GM21447 (cell line): Measurements from ENCODE around the gene TRAPPC14.

Experiments
- ATAC-seq: cut with Tn5 transposase; IDR thresholded peaks from one replicate; pipeline ENCODE4 v1.9.1; 2021; ENCODE audit not compliant: unreplicated experiment

Gene TRAPPC14

DNA sequence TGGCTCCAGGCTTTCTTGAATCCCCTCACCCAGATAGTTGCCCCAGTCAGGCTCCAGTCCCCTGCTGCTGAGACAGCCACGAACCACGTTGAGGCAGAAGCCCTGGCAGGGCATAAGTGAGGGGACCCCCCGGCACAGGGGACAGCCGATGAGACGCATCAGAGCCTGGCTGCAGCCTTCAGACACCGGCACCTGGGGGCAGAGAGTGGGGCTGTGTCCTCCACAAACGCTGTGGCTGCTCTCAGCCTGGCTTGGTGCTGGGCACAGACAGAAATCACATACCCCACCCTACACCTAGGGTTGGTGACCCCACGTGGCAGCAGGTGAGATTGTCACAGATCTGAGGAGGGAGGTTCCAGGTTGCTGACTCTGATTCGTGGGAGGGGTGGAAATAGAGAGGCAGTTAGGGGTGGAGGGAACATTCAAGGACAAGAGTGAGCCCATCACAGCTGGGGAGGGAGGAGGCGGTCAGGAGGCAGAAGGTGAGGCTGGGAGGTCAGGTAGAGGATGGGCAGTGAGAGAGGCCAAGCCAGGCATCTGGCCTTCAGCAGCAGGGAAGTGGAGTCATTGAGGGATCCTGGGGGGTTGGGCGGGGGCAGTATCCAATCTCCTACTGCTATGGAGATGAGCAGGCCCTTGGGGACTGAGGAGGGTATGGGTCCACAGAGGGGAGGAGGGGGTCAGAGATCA, 15.4 kb upstream of the TRAPPC14 start:
- no peak for ATAC-seq

GRCh38 chr7:100171840-100172239, 13.3 kb upstream of the TRAPPC14 start:
- ATAC-seq: no peak

- ATAC-seq: no peak
Observed at GRCh38 chr7:100171087-100171681, 12.7 kb upstream of the TRAPPC14 start.

DNA sequence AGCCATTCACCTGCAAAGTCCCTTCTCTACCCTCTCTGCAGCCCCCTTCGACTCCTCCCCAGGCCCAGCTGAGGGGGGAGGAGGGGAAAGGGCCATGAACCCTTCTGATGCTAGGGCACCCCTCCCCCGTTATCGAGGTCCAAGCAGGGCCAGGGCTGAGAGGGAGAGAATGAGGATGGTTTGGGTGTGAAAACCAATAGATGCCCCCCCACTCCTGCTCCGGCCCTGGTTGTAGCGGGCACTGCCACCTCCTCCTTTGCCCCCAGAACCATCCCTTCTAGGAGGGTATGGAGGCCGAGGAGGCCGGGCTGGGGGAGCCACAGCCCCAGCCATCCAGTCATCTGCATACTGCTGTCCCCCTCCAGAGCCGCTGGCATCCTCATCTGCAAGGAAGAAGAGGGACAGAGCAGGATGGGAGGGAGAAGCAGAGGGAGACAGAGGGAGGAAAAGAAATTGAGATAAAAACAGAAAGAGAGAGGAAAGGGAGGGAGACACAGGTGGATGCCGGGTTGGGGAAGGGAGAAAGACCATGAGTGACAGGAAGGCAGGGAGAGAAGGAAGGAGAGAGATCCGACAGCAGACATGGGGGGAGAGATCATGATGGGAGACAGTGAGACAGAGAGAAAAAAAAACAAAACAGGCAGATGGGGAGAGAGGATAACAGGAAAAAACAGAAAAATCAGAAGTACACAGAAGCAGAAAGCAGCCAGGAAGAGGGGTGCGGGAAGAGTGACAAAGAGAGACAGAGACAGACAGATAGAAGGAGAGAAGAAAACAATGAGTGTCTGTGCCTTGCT, 11.8 kb upstream of the TRAPPC14 start:
- no peak for ATAC-seq

GRCh38 chr7:100169147-100169850, 10.8 kb upstream of the TRAPPC14 start:
- no peak for ATAC-seq

DNA sequence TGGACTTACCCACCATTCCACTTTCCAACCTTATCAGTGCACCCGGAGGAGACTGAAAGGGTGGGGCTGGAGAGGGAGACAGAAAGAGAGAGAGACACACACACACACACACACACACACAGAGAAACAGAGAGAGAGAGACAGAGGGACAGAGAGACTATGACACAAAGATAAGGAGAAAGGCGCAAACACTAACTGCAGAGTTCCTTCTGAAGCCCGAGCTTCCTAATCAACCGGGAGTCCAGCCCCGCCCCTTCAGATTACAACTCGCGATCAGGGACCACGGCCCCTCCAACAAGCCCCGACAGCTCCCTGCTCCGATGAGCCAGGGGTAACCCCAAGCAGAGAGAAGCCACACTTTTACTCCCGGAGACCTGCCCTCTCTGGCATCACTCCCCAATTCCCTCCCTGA, 9.4 kb upstream of the TRAPPC14 start:
- ATAC-seq: no peak

DNA sequence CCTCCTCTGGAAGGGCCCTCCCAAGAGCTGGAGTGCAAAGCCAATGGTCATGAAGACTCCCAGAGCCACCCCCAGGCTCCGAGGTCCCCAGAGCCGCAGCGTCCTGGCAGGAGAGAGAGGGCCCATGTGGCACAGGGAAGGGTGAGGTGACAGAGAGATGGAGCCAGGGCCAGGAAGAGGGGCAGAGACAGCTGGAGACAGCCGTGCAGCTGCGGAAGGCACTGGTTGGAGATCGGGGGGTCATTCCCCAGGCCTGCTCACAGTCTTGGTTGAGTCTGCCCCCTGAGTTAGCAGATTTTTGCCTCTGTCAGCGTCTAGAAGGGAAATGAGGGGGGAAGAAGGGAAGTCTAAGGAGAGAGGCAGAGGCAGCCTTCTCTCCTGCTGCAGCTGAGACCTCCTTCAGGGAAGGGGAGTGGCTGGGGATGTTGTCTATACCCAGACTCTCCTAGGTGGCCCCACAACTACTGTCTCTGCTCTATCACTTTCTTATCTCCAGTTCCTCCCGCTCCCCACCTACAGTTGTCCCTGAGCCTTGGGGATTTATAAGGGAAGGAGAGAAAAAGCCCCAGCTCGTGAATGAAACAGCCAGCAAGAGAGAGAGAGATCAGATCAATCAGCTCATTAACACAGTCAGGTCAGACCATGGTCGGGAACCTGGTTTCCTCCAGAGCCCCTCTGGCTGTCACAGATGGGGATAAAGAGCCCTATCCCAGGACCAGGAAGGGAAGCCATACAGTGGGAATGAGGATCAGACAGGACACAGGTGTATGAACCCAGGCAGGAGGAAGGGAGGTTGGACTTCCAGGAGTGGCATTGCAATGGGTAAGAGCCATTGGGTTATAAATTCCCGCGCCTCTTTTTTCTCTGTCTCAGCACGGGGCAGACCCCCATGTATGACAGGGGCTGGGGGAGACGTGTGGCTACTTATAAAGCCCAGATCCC, 8.7 kb upstream of the TRAPPC14 start:
- ATAC-seq: no peak

GRCh38 chr7:100166317-100166940, 7.9 kb upstream of the TRAPPC14 start:
- ATAC-seq: no peak

DNA sequence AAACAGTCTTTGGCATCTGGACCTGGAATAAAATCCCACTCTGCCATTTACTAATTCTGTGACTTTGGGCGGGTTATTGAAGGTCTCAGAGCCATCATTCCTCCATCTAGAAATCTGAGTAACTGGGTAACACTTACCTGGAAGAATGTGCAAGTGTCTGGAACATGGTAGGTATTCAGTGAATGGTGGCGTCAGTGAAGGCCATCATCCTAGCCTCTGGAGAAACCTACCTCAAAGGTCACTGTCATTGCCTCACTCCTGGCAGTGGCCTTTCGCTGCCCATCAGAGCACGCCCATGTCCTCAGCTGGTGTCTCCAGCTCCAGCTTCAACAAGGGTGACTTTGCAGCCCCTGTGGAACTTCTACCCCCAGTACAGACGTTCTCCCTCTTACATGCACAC, 5.3 kb upstream of the TRAPPC14 start:
- no peak for ATAC-seq

DNA sequence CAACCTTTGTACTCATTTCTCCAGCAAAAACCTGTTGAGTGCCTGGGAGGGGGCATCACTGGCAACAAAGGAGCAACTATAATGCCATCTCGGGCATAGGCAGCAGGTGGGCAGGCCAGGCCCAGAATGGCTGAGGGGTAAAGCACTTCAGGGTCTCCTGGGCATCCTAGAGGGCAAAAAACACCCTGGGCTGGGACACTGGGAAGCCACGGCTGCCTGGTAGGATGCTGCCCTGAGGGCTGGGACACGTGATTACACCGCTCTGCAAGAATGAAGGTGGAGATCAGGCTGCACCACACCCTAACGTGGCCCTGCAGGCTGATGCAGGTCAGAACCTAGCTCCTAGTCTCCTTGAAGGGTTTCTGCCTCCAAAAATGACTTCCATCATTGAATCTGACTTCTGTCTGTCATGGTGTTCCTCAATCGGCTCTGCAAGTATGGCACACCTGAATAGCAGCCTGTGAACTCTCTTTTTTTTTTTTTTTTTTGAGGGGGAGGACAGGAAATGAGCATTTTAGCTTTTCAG, 4.5 kb upstream of the TRAPPC14 start:
- no peak for ATAC-seq

- no peak for ATAC-seq
Observed at GRCh38 chr7:100160067-100160466, 1.5 kb upstream of the TRAPPC14 start.

DNA sequence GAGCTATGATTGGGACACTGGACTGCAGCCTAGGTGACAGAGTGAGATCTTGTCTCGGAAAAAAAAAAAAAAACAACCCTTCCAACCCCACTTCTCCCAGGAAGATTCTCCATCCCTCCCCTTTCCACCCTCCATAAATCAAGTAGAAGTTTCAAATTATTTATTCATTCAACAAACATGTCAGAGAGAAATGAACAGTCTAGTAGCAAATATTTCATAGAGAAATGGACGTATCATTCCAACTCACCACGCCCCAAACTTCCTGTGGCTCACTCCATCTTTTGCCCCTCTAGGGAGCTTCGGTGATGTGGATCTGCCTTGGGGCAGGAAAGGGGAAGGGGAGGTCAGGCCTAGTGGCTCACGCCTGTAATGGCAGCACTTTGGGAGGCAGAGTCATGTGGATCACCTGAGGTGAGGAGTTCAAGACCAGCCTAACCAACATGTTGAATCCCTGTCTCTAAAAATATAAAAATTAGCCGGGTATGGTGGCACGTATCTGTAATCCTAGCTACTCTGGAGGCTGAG, 638 bp upstream of the TRAPPC14 start:
- no peak for ATAC-seq

- no peak for ATAC-seq
Observed at GRCh38 chr7:100157334-100158228, 942 bp downstream of the TRAPPC14 start.

DNA sequence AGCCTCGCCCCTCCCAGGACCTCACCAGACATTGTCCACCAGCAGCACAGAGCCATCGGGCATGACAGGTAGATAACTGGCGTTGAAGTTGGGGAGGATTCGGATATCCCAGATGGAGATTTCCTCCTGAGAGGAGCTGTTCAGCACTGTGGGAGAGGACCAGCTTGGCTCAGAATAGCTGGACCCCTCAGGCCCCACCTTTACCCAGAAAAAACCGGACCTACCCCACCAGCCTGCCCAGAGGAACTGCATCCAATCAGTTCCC, 1.5 kb downstream of the TRAPPC14 start:
- no peak for ATAC-seq

DNA sequence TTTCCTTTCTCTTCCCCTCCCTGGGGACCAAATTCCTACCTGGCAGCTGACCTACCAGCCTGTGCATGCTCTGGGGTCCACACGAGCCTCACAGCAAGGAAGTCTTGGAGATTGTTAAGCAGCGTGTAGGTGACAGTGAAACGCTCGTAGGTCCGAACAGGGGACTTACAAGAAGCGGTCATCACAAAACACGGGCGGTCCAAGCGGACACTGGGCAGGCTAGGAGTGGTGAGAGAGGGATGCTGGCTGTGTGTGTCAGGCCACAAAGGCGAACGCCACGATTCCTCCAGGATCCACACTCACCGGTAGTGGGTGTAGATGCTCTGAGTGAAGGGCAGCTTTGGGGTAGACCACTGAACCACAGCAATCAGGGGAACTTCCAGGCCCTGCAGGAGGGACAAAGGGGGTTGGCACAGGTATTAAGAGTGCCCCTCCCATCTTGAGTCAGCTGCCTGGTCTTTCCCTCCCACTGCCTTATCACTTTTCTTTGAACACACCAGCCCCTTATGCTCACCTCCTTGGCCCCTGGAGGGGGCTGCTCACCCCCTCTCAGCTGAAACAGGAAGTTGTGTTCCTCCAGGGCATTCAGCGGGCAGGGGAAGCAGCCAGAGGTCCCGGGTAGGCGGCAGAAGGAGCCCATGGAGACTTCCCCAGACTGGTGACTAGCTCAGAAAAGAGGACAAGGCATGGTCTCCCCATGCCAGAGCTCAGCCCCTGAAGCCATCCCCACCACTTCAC, 2.0 kb downstream of the TRAPPC14 start:
- no peak for ATAC-seq

- ATAC-seq: no peak
Observed at GRCh38 chr7:100155553-100156317, 2.8 kb downstream of the TRAPPC14 start.
